WTC11 (cell line): ENCODE measurements around the gene SSU72. TPM values are rescaled to one million over a fixed set of nuclear protein-coding genes. Genes with fewer than 3 reads are reported as not detected.

Source experiments
- ATAC-seq: fragments of 200-7000 bp; cut with Tn5 transposase; 2 replicates; pipeline ENCODE4 v1.10.0; 2021; ENCODE audit warnings: mild to moderate bottlenecking, moderate library complexity
- CTCF ChIA-PET: fragments of 300-600 bp; sonication (Branson Sonifier 250); formaldehyde crosslinking; loops from one replicate; lab custom pipeline; 2021; ENCODE audit warnings: antibody characterized with exemption; lab: Charles Lee
- POLR2A ChIA-PET: fragments of 350-600 bp; sonication (Branson Sonifier 250); formaldehyde crosslinking; loops from one replicate; lab custom pipeline; 2021; ENCODE audit warnings: antibody characterized with exemption; lab: Charles Lee
- DNase-seq: peaks from one replicate; pipeline ENCODE4 v3.0.0; 2021; ENCODE audit warnings: low spot score
- H3K27ac Mint-ChIP-seq: 2 replicates; pipeline ENCODE4 v1.8.0; 2021; ENCODE audit warnings: mixed read lengths
- H3K27me3 Mint-ChIP-seq: 2 replicates; pipeline ENCODE4 v1.8.0; 2021; ENCODE audit warnings: low read depth, mild to moderate bottlenecking, moderate library complexity, mixed read lengths
- H3K36me3 Mint-ChIP-seq: 2 replicates; pipeline ENCODE4 v1.8.0; 2021; ENCODE audit warnings: mixed read lengths
- H3K4me1 Mint-ChIP-seq: 2 replicates; pipeline ENCODE4 v1.8.0; 2022; ENCODE audit warnings: mixed read lengths
- H3K4me3 Mint-ChIP-seq: 2 replicates; pipeline ENCODE4 v1.8.0; 2021; ENCODE audit warnings: mild to moderate bottlenecking, moderate library complexity, mixed read lengths
- H3K9me3 Mint-ChIP-seq: 2 replicates; pipeline ENCODE4 v1.8.0; 2021; ENCODE audit warnings: mixed read lengths
- CBFB ChIP-seq: sonication (generic); formaldehyde crosslinking; IDR thresholded peaks from 2 replicates; pipeline ENCODE4 v1.8.1; 2022; ENCODE audit warnings: mild to moderate bottlenecking, low read depth, missing genetic modification reagents
- CREB1 ChIP-seq: sonication (generic); formaldehyde crosslinking; IDR thresholded peaks from 2 replicates; pipeline ENCODE4 v1.8.0; 2023; ENCODE audit warnings: mild to moderate bottlenecking, missing genetic modification reagents
- GRHL2 ChIP-seq: fragments of 250-450 bp; sonication (Bioruptor Pico); IDR thresholded peaks from 2 replicates; pipeline ENCODE4 v1.8.0; 2022; ENCODE audit warnings: mild to moderate bottlenecking, moderate library complexity; ENCODE audit not compliant: insufficient replicate concordance, severe bottlenecking
- NFYB ChIP-seq: sonication (generic); formaldehyde crosslinking; conservative IDR thresholded peaks from 2 replicates; pipeline ENCODE4 v1.8.0; 2022; ENCODE audit warnings: low read depth, missing genetic modification reagents
- PRRX2 ChIP-seq: fragments of 250-450 bp; sonication (Bioruptor Pico); IDR thresholded peaks from 2 replicates; pipeline ENCODE4 v1.8.0; 2021; ENCODE audit warnings: mild to moderate bottlenecking
- SP1 ChIP-seq: sonication (generic); formaldehyde crosslinking; conservative IDR thresholded peaks from 2 replicates; pipeline ENCODE4 v1.8.1; 2022; ENCODE audit warnings: missing genetic modification reagents
- ZNF416 ChIP-seq: fragments of 250-450 bp; sonication (Bioruptor Pico); IDR thresholded peaks from 2 replicates; pipeline ENCODE4 v1.9.0; 2021; ENCODE audit warnings: mild to moderate bottlenecking, inconsistent platforms
- total RNA-seq: library from RNA; stranded (reverse); gene quantifications from 3 replicates; pipeline ENCODE4 v1.2.3, GENCODE V29; 2021
- TF ChIP-seq, protein P1 (sequence below): sonication (generic); formaldehyde crosslinking; IDR thresholded peaks from 2 replicates; pipeline ENCODE4 v1.8.1; 2023; ENCODE audit warnings: mild to moderate bottlenecking, missing genetic modification reagents, moderate library complexity
- TF ChIP-seq, protein P2 (sequence below): sonication (generic); formaldehyde crosslinking; IDR thresholded peaks from 2 replicates; pipeline ENCODE4 v1.8.1; 2023; ENCODE audit warnings: mild to moderate bottlenecking, missing genetic modification reagents, borderline replicate concordance
- TF ChIP-seq, protein P3 (sequence below): sonication (generic); formaldehyde crosslinking; IDR thresholded peaks from 2 replicates; pipeline ENCODE4 v1.8.0; 2022; ENCODE audit warnings: mild to moderate bottlenecking, missing genetic modification reagents
- TF ChIP-seq, protein P4 (sequence below): sonication (generic); formaldehyde crosslinking; IDR thresholded peaks from 2 replicates; pipeline ENCODE4 v1.8.0; 2022; ENCODE audit warnings: mild to moderate bottlenecking, missing genetic modification reagents
- TF ChIP-seq, protein P5 (sequence below): sonication (generic); formaldehyde crosslinking; IDR thresholded peaks from 2 replicates; pipeline ENCODE4 v1.8.1; 2023; ENCODE audit warnings: mild to moderate bottlenecking, moderate library complexity, missing genetic modification reagents
- TF ChIP-seq, protein P6 (sequence below): sonication (generic); formaldehyde crosslinking; IDR thresholded peaks from 2 replicates; pipeline ENCODE4 v1.8.1; 2023; ENCODE audit warnings: mild to moderate bottlenecking, missing genetic modification reagents, moderate library complexity
- TF ChIP-seq, protein P7 (sequence below): sonication (generic); formaldehyde crosslinking; IDR thresholded peaks from 2 replicates; pipeline ENCODE4 v1.8.0; 2022; ENCODE audit warnings: mild to moderate bottlenecking, missing genetic modification reagents
- TF ChIP-seq, protein P8 (sequence below): fragments of 250-450 bp; sonication (Bioruptor Pico); IDR thresholded peaks from 2 replicates; pipeline ENCODE4 v2.1.2; 2022; ENCODE audit warnings: mild to moderate bottlenecking, moderate library complexity
- TF ChIP-seq, protein P9 (sequence below): sonication (generic); formaldehyde crosslinking; IDR thresholded peaks from 2 replicates; pipeline ENCODE4 v1.8.0; 2022; ENCODE audit warnings: mild to moderate bottlenecking, missing genetic modification reagents

SSU72 gene
- total RNA-seq, 1 experiment from 2014 or later, result 158 TPM

DNA sequence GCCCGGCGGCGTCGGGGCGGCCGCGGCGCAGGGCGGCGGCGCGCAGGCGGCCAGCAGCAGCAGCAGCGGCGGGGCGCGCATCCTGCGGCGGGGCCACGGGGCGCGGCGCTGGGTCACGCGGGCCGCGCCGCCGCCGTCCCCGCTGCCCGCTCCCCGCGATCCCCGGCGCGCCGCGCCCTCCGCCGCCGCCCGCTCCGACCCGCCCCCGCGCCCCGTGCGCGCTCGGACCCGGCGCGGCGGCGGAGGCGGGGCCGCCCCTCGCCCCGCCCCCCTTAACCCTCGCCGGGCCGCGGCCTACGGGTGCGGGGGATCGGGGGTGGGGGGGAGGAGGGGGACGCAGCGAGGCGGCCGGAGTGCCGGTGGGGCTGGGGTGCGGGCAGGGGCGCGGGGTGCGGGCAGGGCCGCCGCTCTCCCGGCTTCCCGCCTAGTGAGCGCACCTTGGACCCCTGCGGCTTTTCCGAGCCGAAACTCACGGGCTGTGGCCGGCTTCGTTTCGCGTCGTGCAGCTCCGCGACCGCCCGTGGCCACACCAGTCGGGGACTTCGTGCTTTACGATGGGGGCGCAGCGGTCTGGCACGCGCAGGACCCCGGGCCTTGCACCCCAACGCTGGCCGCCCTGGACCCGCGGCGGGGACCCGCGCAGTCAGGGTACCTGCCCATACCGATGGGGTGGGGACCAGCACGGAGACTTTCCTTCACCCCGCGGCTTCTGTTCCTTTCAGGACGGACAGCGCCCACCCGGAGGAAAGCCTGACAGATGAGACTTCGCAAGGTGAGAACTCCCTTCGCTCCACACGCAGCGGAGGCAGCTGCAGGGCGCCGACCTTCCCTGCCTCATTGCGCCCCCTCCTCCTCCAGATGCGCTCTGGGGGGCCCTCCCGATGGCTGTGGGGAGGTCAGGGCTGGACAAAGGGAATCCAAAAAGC lies 25.5 kb upstream of the SSU72 start, which contains the start of gene FNDC10:
Gene FNDC10, minus strand, starts transcription at position 201 of the 926 bp plus-strand sequence. Its CDS starts 120 bp downstream, at position 81.
- DNase-seq (peak; percentile 59), ATAC-seq (peak; percentile 15)
- ChIA-PET CTCF (no interaction called here), POLR2A (no interaction called here)
- Mint-ChIP-seq H3K36me3 (no peaks in the 10 kb centered on the region), H3K4me3 (peak within 1 kb of the TSS; percentile 72), H3K4me1 (peaks cover 10% of the 10 kb centered on the region; the same call in 1 of the 2 replicates), H3K27ac (no peak within 1 kb of the TSS), H3K9me3 (no peaks in the 10 kb centered on the region), H3K27me3 (peaks cover 25% of the 10 kb centered on the region)
- TF ChIP-seq, protein P1, sequence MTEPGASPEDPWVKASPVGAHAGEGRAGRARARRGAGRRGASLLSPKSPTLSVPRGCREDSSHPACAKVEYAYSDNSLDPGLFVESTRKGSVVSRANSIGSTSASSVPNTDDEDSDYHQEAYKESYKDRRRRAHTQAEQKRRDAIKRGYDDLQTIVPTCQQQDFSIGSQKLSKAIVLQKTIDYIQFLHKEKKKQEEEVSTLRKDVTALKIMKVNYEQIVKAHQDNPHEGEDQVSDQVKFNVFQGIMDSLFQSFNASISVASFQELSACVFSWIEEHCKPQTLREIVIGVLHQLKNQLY (CRISPR knock-in tag), result 0 out of 2 replicates have a peak, but pooled peaks have one; percentile 35
- TF ChIP-seq SP1 (CRISPR knock-in tag) (no peak), CREB1 (peak; percentile 64; the same call in 1 of the 2 replicates), ZNF416 (CRISPR knock-in tag) (no peak)
- TF ChIP-seq, protein P2, sequence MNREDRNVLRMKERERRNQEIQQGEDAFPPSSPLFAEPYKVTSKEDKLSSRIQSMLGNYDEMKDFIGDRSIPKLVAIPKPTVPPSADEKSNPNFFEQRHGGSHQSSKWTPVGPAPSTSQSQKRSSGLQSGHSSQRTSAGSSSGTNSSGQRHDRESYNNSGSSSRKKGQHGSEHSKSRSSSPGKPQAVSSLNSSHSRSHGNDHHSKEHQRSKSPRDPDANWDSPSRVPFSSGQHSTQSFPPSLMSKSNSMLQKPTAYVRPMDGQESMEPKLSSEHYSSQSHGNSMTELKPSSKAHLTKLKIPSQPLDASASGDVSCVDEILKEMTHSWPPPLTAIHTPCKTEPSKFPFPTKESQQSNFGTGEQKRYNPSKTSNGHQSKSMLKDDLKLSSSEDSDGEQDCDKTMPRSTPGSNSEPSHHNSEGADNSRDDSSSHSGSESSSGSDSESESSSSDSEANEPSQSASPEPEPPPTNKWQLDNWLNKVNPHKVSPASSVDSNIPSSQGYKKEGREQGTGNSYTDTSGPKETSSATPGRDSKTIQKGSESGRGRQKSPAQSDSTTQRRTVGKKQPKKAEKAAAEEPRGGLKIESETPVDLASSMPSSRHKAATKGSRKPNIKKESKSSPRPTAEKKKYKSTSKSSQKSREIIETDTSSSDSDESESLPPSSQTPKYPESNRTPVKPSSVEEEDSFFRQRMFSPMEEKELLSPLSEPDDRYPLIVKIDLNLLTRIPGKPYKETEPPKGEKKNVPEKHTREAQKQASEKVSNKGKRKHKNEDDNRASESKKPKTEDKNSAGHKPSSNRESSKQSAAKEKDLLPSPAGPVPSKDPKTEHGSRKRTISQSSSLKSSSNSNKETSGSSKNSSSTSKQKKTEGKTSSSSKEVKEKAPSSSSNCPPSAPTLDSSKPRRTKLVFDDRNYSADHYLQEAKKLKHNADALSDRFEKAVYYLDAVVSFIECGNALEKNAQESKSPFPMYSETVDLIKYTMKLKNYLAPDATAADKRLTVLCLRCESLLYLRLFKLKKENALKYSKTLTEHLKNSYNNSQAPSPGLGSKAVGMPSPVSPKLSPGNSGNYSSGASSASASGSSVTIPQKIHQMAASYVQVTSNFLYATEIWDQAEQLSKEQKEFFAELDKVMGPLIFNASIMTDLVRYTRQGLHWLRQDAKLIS (CRISPR knock-in tag), result 0 out of 2 replicates have a peak, but pooled peaks have one; percentile 36
- TF ChIP-seq, protein P3, sequence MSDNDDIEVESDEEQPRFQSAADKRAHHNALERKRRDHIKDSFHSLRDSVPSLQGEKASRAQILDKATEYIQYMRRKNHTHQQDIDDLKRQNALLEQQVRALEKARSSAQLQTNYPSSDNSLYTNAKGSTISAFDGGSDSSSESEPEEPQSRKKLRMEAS (CRISPR knock-in tag), result peak; percentile 82
- TF ChIP-seq, protein P4, sequence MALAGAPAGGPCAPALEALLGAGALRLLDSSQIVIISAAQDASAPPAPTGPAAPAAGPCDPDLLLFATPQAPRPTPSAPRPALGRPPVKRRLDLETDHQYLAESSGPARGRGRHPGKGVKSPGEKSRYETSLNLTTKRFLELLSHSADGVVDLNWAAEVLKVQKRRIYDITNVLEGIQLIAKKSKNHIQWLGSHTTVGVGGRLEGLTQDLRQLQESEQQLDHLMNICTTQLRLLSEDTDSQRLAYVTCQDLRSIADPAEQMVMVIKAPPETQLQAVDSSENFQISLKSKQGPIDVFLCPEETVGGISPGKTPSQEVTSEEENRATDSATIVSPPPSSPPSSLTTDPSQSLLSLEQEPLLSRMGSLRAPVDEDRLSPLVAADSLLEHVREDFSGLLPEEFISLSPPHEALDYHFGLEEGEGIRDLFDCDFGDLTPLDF (CRISPR knock-in tag), result 0 out of 2 replicates have a peak, but pooled peaks have one; percentile 22
- TF ChIP-seq, protein P5, sequence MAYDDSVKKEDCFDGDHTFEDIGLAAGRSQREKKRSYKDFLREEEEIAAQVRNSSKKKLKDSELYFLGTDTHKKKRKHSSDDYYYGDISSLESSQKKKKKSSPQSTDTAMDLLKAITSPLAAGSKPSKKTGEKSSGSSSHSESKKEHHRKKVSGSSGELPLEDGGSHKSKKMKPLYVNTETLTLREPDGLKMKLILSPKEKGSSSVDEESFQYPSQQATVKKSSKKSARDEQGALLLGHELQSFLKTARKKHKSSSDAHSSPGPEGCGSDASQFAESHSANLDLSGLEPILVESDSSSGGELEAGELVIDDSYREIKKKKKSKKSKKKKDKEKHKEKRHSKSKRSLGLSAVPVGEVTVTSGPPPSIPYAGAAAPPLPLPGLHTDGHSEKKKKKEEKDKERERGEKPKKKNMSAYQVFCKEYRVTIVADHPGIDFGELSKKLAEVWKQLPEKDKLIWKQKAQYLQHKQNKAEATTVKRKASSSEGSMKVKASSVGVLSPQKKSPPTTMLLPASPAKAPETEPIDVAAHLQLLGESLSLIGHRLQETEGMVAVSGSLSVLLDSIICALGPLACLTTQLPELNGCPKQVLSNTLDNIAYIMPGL (CRISPR knock-in tag), result peak; percentile 30; the same call in 1 of the 2 replicates

DNA sequence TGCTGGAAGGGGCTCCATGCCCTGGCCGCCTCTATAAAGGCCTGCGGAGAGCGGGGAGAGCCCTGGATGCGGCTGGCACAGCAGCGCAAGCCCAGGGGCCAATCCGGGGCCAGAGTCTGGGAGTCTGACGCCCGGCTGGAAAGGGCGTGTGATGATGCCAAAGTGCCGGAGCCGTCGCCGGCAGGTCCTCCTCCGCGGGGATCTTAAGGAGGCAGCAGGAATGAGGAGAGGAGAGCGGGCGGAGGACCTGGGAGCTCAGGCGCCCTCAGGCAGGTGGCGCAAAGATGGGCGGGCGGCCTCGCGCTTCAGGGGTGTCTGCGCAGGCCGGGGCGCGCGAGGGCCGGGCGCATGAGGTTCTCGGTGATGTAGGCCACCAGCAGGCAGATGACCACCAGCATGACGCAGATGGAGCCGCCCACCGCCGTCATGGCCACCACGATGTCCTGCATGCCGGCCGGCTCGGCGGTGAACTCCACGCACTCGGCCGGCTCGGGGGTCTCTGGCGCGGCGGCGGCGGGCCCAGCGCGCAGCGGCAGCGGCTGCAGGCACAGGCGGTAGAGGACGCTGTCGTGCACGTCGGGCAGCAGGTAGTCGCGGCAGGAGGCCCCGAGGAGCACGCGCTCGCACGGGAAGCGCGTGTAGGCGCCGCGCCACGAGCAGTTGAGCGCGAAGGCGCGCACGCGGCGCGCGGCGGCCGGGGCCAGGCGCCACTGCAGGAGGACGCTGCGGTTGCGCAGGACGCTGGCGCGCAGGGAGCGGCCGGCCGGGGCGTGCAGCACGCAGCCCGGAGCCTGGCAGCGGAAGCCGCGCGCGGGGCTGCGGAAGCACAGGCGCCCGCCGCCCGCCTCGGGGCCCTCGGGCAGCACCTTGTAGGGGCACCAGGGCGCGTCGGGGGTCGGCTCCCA lies 24.6 kb upstream of the SSU72 start:
- Mint-ChIP-seq H3K27ac (no peak overlapping the region), H3K36me3 (no peaks in the 10 kb centered on the region)
- TF ChIP-seq PRRX2 (CRISPR knock-in tag), result no peak
- TF ChIP-seq NFYB (CRISPR knock-in tag), result no peak; the same call in 1 of the 2 replicates
- peak; percentile 33; the same call in 1 of the 2 replicates for TF ChIP-seq CBFB
- no peak for TF ChIP-seq GRHL2 (CRISPR knock-in tag)
- TF ChIP-seq, protein P6, sequence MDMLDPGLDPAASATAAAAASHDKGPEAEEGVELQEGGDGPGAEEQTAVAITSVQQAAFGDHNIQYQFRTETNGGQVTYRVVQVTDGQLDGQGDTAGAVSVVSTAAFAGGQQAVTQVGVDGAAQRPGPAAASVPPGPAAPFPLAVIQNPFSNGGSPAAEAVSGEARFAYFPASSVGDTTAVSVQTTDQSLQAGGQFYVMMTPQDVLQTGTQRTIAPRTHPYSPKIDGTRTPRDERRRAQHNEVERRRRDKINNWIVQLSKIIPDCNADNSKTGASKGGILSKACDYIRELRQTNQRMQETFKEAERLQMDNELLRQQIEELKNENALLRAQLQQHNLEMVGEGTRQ, result no peak
- TF ChIP-seq, protein P7, sequence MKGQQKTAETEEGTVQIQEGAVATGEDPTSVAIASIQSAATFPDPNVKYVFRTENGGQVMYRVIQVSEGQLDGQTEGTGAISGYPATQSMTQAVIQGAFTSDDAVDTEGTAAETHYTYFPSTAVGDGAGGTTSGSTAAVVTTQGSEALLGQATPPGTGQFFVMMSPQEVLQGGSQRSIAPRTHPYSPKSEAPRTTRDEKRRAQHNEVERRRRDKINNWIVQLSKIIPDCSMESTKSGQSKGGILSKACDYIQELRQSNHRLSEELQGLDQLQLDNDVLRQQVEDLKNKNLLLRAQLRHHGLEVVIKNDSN (CRISPR knock-in tag), result no peak
- TF ChIP-seq, protein P8, sequence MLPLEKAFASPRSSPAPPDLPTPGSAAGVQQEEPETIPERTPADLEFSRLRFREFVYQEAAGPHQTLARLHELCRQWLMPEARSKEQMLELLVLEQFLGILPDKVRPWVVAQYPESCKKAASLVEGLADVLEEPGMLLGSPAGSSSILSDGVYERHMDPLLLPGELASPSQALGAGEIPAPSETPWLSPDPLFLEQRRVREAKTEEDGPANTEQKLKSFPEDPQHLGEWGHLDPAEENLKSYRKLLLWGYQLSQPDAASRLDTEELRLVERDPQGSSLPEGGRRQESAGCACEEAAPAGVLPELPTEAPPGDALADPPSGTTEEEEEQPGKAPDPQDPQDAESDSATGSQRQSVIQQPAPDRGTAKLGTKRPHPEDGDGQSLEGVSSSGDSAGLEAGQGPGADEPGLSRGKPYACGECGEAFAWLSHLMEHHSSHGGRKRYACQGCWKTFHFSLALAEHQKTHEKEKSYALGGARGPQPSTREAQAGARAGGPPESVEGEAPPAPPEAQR (CRISPR knock-in tag), result no peak
- TF ChIP-seq, protein P9, sequence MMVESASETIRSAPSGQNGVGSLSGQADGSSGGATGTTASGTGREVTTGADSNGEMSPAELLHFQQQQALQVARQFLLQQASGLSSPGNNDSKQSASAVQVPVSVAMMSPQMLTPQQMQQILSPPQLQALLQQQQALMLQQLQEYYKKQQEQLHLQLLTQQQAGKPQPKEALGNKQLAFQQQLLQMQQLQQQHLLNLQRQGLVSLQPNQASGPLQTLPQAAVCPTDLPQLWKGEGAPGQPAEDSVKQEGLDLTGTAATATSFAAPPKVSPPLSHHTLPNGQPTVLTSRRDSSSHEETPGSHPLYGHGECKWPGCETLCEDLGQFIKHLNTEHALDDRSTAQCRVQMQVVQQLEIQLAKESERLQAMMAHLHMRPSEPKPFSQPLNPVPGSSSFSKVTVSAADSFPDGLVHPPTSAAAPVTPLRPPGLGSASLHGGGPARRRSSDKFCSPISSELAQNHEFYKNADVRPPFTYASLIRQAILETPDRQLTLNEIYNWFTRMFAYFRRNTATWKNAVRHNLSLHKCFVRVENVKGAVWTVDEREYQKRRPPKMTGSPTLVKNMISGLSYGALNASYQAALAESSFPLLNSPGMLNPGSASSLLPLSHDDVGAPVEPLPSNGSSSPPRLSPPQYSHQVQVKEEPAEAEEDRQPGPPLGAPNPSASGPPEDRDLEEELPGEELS (CRISPR knock-in tag), result peak; percentile 96
- TF ChIP-seq ZNF416 (CRISPR knock-in tag), result no peak

More for the DNA sequence above, 24.6 kb upstream of the SSU72 start:
- Mint-ChIP-seq H3K9me3 (no peaks in the 10 kb centered on the region), H3K4me3 (peak overlapping the region; percentile 72), H3K4me1 (peaks cover 10% of the 10 kb centered on the region; the same call in 1 of the 2 replicates), H3K27me3 (peaks cover 25% of the 10 kb centered on the region)
- DNase-seq (peak; percentile 66), ATAC-seq (peak; percentile 38)
- ChIA-PET CTCF (interaction anchor here (0.6 to 3.3 kb wide), 5 partner anchors 13 to 63 kb away, joined by 3 to 13 read pairs (median 4); partner anchors contain the start of gene MIB2), POLR2A (interaction anchor here (0.6 kb wide), 1 partner anchor 30 kb away, joined by 5 read pairs; no protein-coding TSS in a partner anchor)
